Fibroblast of villous mesenchyme (primary cell): ENCODE measurements around the gene SEMA4B. TPM values are rescaled to one million over a fixed set of nuclear protein-coding genes. Genes with fewer than 3 reads are reported as not detected.

Experiments used
- DNase-seq: peaks from one replicate; pipeline ENCODE4 v3.0.0-alpha.2; 2010; ENCODE audit warnings: low read depth
- H3K4me3 ChIP-seq: 2 replicates; pipeline ENCODE4 v1.5.1; 2011; ENCODE audit warnings: low read depth, mild to moderate bottlenecking, low read length
- total RNA-seq: library from RNA; depleted of rRNA; stranded (reverse); fragments of >200 nt; gene quantifications from 2 replicates; pipeline ENCODE4 v1.2.3, GENCODE V29; 2012
- TF ChIP-seq, protein P1 (sequence below): IDR thresholded peaks from 2 replicates; pipeline ENCODE4 v1.5.1; 2012; ENCODE audit warnings: low read depth, mild to moderate bottlenecking, low read length; ENCODE audit not compliant: insufficient read depth

The SEMA4B gene
- total RNA-seq, 1 donor, result 16.4 TPM

DNA sequence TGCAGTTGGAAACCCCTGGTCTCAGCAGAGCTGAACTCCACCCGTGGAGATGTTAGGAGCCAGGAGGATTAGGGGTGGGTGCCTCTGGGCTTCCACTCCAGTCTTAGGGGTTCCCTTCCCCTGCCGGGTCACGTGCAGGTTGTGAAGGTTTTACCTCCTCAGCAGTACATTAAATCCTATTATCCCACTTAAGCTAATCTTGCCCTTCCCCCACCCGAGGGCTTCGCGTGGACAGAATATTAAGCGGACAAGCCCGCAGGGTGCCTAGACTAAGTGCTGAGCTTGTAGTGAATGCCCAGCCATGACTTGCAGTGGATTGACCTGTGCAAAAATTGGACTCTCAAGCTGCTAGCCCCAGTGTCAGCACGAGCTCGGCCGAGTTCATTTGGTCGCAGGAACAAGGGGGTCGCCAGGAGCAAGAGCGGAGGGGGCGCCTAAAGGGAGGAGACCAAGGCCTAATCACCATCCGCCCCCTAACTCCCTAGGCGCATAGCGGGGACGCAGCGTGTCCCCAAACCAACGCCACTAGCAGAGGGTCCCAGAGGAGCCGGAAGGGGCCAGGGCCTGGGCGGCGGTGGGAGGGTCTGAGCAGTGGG, 498 bp upstream of the SEMA4B start:
- TF ChIP-seq, protein P1, sequence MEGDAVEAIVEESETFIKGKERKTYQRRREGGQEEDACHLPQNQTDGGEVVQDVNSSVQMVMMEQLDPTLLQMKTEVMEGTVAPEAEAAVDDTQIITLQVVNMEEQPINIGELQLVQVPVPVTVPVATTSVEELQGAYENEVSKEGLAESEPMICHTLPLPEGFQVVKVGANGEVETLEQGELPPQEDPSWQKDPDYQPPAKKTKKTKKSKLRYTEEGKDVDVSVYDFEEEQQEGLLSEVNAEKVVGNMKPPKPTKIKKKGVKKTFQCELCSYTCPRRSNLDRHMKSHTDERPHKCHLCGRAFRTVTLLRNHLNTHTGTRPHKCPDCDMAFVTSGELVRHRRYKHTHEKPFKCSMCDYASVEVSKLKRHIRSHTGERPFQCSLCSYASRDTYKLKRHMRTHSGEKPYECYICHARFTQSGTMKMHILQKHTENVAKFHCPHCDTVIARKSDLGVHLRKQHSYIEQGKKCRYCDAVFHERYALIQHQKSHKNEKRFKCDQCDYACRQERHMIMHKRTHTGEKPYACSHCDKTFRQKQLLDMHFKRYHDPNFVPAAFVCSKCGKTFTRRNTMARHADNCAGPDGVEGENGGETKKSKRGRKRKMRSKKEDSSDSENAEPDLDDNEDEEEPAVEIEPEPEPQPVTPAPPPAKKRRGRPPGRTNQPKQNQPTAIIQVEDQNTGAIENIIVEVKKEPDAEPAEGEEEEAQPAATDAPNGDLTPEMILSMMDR, result no peak
- no peak for DNase-seq
- peak overlapping the region; percentile 79 for H3K4me3 ChIP-seq

DNA sequence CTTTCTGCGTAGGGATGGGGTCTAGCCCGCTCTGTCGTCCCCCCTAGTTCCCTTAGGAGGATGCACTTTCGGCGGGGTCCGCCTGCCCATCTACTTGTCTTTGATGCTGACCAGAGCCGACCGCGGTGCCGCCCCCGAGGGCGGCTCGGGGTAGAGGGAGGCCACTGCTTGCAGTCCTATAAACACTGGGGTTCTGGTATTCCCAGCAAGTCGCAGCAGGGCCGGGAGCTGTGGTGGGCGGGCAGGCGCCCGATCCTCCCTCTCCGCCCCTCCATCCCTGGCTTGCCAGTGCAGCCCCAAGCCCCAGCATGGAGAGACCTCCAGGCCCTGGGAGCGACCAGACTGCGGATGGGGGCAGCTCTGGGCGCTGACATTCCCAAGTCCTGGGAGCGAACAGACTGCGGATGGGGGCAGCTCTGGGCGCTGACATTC, 830 bp downstream of the SEMA4B start:
- TF ChIP-seq, protein P1, result no peak
- H3K4me3 ChIP-seq, result peak overlapping the region; percentile 79
- peak; percentile 51 for DNase-seq

DNA sequence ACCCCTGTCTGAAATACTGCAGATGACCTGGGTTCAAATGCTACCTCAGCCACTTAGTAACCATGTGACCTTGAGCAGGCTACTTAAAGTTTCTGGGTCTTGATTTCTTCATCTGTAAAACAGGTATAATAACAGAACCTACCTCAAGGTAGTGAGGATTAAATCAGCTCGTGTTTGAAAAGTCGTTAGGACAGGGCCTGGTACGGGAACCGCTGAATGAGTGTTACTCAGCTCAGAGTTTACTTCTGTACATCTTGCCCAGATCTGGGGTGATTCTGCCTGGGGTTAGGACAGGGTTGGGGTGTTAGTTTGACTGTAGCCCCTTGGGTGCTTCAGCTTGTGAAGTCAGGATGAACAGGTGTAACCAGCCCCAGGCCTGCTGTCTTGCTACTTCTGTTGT, 1.8 kb downstream of the SEMA4B start:
- H3K4me3 ChIP-seq, result no peak overlapping the region
- TF ChIP-seq, protein P1, result no peak
- no peak for DNase-seq

DNA sequence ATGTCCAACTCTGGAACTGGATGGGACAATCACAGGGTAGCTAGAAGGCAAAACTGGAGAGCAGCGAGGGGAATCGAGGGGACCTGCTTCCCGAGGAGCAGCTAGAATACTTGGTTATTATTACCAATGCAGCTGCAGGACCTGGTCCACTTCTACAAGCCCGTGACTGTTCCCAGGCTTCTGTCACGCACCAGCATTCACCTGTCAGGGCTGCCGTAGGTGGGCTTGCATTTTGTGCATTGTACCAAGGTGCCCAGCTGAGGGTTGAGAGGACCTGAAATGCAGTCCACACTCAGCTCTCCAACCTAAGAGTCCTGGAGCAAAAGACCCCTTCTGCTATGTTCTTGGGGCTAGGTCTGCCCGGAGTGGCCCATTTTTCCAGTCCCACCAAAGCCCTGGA, 2.3 kb downstream of the SEMA4B start:
- no peak for DNase-seq
- TF ChIP-seq, protein P1, result no peak

DNA sequence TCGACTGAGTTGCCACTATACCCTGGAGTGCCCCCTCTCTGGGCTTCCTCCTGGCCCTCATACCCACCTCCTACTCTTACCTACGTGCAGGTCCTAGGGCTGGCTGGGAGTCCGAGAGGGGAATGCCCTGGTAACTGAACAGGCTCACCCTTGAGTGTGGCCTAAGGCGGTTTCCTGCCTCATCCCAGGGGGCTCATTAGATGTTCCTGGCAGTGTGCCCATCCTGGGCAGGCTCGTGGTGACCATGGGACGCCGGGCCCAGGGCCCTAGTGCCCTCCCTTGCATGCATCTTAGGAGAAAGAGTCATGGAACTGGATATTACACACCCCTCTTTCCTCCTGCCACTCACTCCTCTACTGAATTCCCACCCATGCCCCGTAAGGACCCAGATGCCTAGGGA, 2.8 kb downstream of the SEMA4B start:
- DNase-seq, result no peak
- TF ChIP-seq, protein P1, result no peak
- no peak overlapping the region for H3K4me3 ChIP-seq

More for the DNA sequence above, 2.3 kb downstream of the SEMA4B start:
- no peak overlapping the region for H3K4me3 ChIP-seq

DNA sequence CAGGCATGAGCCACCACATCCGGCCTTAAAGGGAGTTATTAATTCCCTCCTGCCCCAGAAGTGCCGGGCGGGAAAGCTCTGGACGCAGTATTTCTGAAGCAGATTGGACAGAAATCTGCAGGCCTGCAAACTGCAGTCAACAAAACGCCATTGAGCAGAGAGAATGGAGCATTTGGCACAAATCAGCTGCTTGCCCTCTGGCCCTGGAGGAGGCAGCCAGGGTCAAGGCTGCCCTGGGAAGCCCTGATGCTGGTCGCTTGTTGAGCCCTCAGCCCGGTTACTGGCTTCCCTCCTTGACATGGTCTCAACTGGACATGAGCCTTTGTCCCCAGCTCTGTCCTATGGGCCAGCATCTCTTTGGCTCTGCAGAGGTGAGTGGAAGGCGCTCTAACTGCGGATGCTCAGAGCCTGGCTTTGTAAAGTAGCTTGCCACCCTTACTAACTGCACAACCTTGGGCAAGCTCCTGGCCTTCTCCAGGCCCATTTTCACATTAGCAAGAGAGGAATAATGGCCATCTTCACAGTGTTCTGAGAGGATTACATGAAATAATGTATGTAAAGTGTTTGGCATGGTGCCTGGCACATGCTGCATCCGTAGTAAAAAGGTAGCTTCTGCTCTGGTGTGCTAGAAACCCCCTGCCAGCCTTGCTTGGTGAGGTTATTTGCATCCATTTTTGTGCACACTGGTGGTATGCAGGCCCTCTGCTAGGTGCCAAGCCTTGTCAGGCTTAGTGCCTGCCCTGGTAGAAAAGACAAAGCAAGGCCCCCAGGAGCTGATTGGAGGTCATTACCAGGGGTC, 4.1 kb downstream of the SEMA4B start:
- H3K4me3 ChIP-seq, result no peak overlapping the region
- TF ChIP-seq, protein P1, result no peak
- DNase-seq, result no peak
